SU-DHL-6 (cell line): ENCODE results near the gene ADARB2.

Experiments used
- EZH2phosphoT487 ChIP-seq: fragments of 200-600 bp; sonication (generic), shearing (Covaris generic); conservative IDR thresholded peaks from 2 replicates; pipeline ENCODE4 v1.6.1; 2018; ENCODE audit warnings: mild to moderate bottlenecking, antibody characterized with exemption, low read length, moderate library complexity, mixed read lengths
- TF ChIP-seq, protein P1 (sequence below): fragments of 200-600 bp; sonication (generic); IDR thresholded peaks from one replicate; pipeline ENCODE4 v1.5.1; 2017; ENCODE audit warnings: antibody characterized with exemption, mild to moderate bottlenecking, low read length, moderate library complexity; ENCODE audit not compliant: insufficient read depth, poor library complexity, severe bottlenecking

DNA sequence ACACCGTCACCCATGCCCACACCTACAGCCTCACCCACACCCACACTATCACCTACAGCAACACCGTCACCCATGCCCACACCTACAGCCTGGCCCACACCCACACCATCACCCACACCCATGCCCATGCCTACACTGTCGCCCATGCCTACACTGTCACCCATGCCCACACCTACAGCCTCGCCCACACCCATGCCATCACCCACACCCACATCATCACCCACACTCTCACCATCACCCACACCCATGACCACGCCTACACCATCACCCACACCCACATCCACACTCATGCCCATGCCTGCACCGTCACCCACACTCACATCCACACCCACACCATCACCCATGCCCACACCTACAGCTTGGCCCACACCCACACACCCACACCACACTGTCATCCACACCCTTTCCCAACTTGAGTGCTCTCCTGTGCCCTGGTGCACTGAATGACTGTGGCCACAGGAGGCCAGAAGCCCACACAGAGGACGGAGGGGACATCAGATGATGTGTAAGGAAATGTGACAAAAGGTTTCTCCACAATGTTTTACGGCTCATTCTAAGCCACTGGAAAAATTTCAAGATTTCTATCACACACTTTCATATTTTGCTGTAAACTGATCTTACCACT lies 527.9 kb downstream of the ADARB2 start:
- TF ChIP-seq, protein P1, sequence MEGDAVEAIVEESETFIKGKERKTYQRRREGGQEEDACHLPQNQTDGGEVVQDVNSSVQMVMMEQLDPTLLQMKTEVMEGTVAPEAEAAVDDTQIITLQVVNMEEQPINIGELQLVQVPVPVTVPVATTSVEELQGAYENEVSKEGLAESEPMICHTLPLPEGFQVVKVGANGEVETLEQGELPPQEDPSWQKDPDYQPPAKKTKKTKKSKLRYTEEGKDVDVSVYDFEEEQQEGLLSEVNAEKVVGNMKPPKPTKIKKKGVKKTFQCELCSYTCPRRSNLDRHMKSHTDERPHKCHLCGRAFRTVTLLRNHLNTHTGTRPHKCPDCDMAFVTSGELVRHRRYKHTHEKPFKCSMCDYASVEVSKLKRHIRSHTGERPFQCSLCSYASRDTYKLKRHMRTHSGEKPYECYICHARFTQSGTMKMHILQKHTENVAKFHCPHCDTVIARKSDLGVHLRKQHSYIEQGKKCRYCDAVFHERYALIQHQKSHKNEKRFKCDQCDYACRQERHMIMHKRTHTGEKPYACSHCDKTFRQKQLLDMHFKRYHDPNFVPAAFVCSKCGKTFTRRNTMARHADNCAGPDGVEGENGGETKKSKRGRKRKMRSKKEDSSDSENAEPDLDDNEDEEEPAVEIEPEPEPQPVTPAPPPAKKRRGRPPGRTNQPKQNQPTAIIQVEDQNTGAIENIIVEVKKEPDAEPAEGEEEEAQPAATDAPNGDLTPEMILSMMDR = no peak
- TF ChIP-seq EZH2phosphoT487 = no peak
